ENCODE results near the gene NINJ1.

NINJ1 gene

DNA sequence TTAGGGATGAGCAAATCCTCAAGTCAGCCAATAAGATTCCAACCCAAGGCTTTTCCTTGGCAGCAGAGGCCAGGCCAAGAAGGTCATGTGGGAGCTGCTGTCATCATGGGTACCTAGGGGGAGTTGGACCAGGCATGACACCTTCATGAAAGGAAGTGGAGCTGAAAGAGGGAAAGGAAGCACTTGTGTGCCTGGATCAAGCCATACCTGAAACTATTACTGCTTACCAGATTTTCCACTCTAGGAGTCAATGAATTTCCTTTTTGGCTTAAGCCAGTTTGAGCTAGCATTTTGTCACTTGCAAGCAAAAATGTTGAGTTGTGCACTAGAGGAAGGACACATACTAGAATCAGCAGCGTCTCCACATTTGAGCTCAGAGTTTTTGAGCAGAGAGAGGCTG lies 35.4 kb upstream of the NINJ1 start:
- H3K4me3 ChIP-seq (ENCODE audit: low read length): no peak overlapping the region
- TF ChIP-seq, protein P1, sequence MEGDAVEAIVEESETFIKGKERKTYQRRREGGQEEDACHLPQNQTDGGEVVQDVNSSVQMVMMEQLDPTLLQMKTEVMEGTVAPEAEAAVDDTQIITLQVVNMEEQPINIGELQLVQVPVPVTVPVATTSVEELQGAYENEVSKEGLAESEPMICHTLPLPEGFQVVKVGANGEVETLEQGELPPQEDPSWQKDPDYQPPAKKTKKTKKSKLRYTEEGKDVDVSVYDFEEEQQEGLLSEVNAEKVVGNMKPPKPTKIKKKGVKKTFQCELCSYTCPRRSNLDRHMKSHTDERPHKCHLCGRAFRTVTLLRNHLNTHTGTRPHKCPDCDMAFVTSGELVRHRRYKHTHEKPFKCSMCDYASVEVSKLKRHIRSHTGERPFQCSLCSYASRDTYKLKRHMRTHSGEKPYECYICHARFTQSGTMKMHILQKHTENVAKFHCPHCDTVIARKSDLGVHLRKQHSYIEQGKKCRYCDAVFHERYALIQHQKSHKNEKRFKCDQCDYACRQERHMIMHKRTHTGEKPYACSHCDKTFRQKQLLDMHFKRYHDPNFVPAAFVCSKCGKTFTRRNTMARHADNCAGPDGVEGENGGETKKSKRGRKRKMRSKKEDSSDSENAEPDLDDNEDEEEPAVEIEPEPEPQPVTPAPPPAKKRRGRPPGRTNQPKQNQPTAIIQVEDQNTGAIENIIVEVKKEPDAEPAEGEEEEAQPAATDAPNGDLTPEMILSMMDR (conservative IDR thresholded peaks at IDR 0.05; ENCODE audit: low read depth, low read length): no peak
- DNase-seq (ENCODE audit: low read depth): no peak

DNA sequence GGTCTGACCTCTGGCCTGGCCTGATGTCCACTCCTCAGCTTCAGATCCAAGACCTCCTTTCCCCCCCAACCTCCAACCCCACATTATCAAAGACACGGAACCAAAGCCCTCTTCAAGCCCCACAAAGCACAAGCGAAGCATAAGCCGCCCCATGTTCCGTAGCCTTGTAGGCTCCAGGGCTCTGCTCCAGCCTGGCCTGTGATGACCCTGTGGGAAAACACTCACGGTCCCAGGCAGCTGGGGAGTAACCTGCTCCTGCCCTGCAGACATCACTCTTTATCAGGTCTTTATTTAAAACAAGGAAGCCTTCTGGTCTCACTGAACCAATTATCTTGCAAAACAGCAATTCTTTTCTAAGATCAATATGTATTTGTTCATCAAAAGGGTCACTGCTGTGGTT lies 34.5 kb upstream of the NINJ1 start:
- DNase-seq (ENCODE audit: low read depth): no peak
- H3K4me3 ChIP-seq (ENCODE audit: low read length): no peak overlapping the region
- TF ChIP-seq, protein P1 (conservative IDR thresholded peaks at IDR 0.05; ENCODE audit: low read depth, low read length): no peak

DNA sequence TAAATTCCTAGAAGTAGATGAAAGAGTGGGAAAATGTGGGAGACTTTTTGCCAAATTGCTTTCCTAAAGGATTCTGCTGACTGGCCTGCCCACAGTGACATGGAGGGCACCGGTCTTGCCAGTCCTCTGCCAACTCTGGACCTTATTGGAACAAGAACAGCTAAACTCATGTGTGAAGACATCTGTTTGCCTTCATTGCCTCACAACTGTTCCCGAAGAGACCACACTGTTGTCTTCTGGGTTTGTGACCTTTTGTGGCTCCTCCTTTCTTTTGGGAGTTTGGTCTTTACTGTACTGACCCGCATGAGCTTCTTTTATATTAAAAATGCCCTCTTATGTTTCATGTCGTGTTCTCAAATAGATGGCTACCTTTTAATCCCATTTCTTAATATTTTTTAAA lies 33.8 kb upstream of the NINJ1 start:
- DNase-seq (ENCODE audit: low read depth): no peak
- TF ChIP-seq, protein P1 (conservative IDR thresholded peaks at IDR 0.05; ENCODE audit: low read depth, low read length): no peak
- no peak overlapping the region for H3K4me3 ChIP-seq (ENCODE audit: low read length)

DNA sequence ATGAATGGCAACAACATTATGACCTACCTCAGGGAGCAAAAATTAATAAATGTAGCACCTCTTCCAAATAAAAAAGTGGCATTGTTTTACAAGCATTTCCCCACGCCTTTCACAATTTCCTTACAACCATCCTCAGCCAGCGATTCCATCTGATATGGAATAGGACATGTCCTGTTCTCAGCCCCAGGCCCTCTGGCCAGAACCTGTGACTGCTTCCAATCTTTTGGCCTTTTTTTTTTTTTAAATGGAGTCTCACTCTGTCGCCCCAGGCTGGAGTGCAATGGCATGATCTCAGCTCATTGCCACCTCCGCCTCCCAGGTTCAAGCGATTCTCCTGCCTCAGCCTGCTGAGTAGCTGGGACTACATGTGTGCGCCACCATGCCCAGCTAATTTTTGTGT lies 33.1 kb upstream of the NINJ1 start:
- TF ChIP-seq, protein P1 (conservative IDR thresholded peaks at IDR 0.05; ENCODE audit: low read depth, low read length): no peak
- H3K4me3 ChIP-seq (ENCODE audit: low read length): no peak overlapping the region
- DNase-seq (ENCODE audit: low read depth): no peak

DNA sequence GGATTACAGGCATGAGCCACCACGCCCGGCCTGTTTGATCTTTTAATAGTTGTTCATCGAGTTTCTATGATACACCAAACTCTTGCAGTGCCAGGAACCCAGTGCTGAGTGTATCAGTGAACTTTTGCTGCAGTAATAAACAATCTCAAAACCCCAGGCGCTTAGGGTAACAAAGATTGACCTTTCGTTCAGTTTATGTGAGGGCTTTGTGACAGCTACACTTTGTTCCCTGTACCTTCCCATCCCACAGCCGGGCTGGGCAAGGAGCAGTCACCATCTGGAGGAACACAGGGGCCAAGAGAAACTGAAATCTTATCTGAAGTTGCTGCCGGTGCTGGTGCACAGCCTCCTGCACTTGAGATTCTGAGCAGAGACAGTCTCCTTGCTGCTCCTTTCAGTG lies 32.6 kb upstream of the NINJ1 start:
- H3K4me3 ChIP-seq (ENCODE audit: low read length): no peak overlapping the region
- no peak for DNase-seq (ENCODE audit: low read depth)
- TF ChIP-seq, protein P1 (conservative IDR thresholded peaks at IDR 0.05; ENCODE audit: low read depth, low read length): no peak

DNA sequence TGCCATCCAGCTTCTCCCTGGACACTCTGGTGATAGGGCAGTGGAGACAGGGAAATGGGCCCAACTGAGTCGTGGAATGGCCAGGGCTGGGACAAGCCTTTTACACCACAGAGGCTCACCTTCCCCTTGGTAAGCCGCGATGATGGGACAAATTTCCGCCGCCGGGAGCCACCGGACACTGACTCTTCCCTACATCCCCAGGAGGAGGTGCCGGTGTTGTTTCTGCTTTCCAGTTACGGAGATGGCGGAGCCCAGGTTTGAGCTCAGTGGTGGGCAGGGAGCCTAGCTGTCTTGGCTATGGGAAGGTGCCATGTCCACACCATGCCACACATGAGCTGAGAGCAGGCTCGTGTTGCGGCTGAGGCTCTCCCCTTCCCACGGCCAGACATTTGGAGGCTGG lies 30.0 kb upstream of the NINJ1 start:
- H3K4me3 ChIP-seq (ENCODE audit: low read length): no peak overlapping the region
- TF ChIP-seq, protein P1 (conservative IDR thresholded peaks at IDR 0.05; ENCODE audit: low read depth, low read length): no peak
- DNase-seq (ENCODE audit: low read depth): no peak

DNA sequence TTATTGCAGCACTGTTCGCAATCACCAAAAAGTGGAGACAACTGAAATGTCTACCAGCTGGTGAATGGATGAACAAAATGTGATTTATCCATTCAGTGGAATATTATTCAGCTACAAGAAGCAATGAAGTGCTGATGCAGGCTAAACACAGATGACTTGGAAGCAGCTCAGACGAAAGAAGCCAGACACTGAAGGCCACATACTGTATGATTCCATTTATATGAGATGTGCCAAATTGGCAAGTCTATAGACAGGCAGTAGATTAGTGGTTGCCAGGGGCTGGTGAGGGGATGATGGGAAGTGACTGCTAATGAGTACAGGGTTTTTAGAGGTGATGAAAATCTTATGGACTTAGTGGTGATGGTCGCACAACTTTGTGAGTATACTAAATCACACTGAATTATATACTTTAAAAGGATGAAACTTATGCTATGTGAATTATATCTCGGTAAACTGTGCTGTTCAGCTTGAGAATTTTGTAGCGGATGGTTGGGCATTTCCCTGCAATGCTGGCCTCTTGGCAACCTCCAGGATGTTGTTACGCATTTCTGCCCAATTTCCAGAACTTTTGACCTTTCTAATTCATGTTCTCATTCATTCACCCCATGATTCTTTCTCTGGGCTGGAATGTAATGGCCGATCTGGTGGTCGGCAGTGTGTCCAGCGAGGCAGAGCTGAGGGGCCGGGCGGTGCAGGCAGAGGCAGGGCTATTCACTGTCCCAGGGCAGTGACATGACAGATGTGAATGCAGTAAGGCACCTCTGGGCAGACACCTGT lies 27.9 kb upstream of the NINJ1 start:
- no peak overlapping the region for H3K4me3 ChIP-seq (ENCODE audit: low read length)
- TF ChIP-seq, protein P1 (conservative IDR thresholded peaks at IDR 0.05; ENCODE audit: low read depth, low read length): no peak
- peak; percentile 55 for DNase-seq (ENCODE audit: low read depth)

All from retinal pigment epithelial cell (primary cell).